AG04450 (cell line): ENCODE measurements around the gene PMF1. TPM values are rescaled to one million over a fixed set of nuclear protein-coding genes. Genes with fewer than 3 reads are reported as not detected.

Source experiments
- CTCF ChIA-PET: fragments of 300-600, 350-600 bp; formaldehyde crosslinking; extraction: SDS; loops from one replicate; lab custom pipeline; 2022; ENCODE audit warnings: antibody characterized with exemption, inconsistent platforms; lab: Charles Lee
- POLR2A ChIA-PET: fragments of 350-600 bp; formaldehyde crosslinking; extraction: SDS; loops from one replicate; lab custom pipeline; 2021; ENCODE audit warnings: antibody characterized with exemption, inconsistent platforms; lab: Yijun Ruan, JAX
- DNase-seq: peaks from one replicate; pipeline ENCODE4 v3.0.0-alpha.2; 2011; ENCODE audit warnings: low read depth, low spot score
- H3K27ac ChIP-seq: one replicate; pipeline ENCODE4 v1.5.1; 2012; ENCODE audit warnings: low read depth, low read length, control low read depth
- H3K27me3 ChIP-seq: one replicate; pipeline ENCODE4 v1.6.0; 2012; ENCODE audit warnings: low read length; ENCODE audit not compliant: control insufficient read depth, insufficient read depth
- H3K4me3 ChIP-seq: 2 replicates; pipeline ENCODE4 v1.5.1; 2011; ENCODE audit warnings: mild to moderate bottlenecking, low read depth, low read length, control low read depth
- H3K9me3 ChIP-seq: 2 replicates; pipeline ENCODE4 v1.5.1; 2012; ENCODE audit warnings: low read length; ENCODE audit not compliant: control insufficient read depth, insufficient read depth
- polyA plus RNA-seq: library from polyadenylated mRNA; depleted of rRNA; stranded (reverse); fragments of >200 nt; gene quantifications from 2 replicates; pipeline ENCODE4 v1.2.3, GENCODE V29; 2011
- TF ChIP-seq, protein P1 (sequence below): IDR thresholded peaks from 2 replicates; pipeline ENCODE4 v1.5.1; 2011; ENCODE audit warnings: low read depth, low read length, control low read depth, inconsistent platforms

Gene PMF1
- polyA plus RNA-seq, 1 experiment = 43.5 TPM

DNA sequence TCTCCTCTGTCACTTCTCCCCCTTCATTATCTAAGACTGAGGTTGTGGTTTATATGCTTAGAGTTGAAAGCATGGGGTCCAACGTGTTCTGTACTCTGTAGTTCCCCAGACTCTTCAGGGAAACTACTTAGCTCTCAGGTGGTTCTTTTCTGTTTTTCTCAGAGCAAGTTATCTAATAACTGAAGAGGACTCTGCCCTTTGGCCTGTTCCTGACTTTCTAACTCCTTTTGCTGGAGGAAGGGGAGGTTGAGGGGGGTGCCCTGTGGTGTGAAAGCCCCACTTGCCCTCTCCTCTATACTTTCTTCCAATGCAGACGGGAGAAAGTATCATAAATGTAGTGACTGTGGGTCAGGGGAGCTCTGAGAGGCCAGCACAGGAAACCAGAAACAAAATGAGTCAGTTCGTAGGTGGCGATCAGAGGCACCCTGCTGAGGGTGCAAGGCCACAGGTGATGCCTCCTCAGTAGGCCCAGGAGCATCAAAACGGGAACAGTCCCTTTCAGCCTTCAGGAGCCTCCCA, 13.9 kb upstream of the PMF1 start:
- POLR2A ChIA-PET = no interaction called here
- TF ChIP-seq, protein P1, sequence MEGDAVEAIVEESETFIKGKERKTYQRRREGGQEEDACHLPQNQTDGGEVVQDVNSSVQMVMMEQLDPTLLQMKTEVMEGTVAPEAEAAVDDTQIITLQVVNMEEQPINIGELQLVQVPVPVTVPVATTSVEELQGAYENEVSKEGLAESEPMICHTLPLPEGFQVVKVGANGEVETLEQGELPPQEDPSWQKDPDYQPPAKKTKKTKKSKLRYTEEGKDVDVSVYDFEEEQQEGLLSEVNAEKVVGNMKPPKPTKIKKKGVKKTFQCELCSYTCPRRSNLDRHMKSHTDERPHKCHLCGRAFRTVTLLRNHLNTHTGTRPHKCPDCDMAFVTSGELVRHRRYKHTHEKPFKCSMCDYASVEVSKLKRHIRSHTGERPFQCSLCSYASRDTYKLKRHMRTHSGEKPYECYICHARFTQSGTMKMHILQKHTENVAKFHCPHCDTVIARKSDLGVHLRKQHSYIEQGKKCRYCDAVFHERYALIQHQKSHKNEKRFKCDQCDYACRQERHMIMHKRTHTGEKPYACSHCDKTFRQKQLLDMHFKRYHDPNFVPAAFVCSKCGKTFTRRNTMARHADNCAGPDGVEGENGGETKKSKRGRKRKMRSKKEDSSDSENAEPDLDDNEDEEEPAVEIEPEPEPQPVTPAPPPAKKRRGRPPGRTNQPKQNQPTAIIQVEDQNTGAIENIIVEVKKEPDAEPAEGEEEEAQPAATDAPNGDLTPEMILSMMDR = no peak
- Histone ChIP-seq H3K9me3 (no peaks in the 10 kb centered on the region), H3K27me3 (no peaks in the 10 kb centered on the region), H3K27ac (no peak overlapping the region), H3K4me3 (no peak overlapping the region)
- CTCF ChIA-PET = interaction anchor here (1.2 to 1.3 kb wide), 2 partner anchors 14 to 26 kb away, joined by 6 to 7 read pairs; partner anchors contain the start of gene PMF1
- DNase-seq = no peak

DNA sequence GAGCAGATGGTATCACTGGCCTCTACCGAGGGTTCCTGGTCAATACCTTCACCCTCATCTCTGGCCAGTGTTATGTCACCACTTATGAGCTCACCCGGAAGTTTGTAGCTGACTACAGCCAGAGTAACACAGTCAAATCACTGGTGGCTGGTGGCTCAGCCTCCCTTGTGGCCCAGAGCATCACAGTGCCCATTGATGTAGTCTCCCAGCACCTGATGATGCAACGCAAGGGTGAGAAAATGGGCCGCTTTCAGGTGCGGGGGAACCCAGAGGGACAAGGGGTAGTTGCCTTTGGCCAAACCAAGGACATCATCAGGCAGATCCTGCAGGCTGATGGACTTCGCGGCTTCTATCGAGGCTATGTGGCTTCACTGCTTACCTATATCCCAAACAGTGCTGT, 12.8 kb upstream of the PMF1 start:
- Histone ChIP-seq H3K27ac (no peak overlapping the region), H3K9me3 (no peaks in the 10 kb centered on the region), H3K4me3 (no peak overlapping the region), H3K27me3 (no peaks in the 10 kb centered on the region)
- POLR2A ChIA-PET = no interaction called here
- TF ChIP-seq, protein P1 = no peak
- no peak for DNase-seq
- CTCF ChIA-PET = interaction anchor here (0.6 kb wide), 1 partner anchor 64 kb away, joined by 4 read pairs; no protein-coding TSS in a partner anchor

GRCh38 chr1:156203331-156203730, 9.5 kb upstream of the PMF1 start:
- CTCF ChIA-PET = interaction anchor here (1.0 kb wide), 1 partner anchor 9 kb away, joined by 3 read pairs; the partner anchor contains the start of gene SLC25A44
- DNase-seq = no peak
- POLR2A ChIA-PET = interaction anchor here (1.8 kb wide), 1 partner anchor 10 kb away, joined by 5 read pairs; the partner anchor contains the start of gene PMF1
- H3K9me3 ChIP-seq = no peaks in the 10 kb centered on the region
- H3K4me3 ChIP-seq = no peak overlapping the region
- no peaks in the 10 kb centered on the region for H3K27me3 ChIP-seq
- H3K27ac ChIP-seq = no peak overlapping the region
- TF ChIP-seq, protein P1 = no peak

- Histone ChIP-seq H3K9me3 (no peaks in the 10 kb centered on the region), H3K4me3 (no peak overlapping the region), H3K27ac (no peak overlapping the region), H3K27me3 (no peaks in the 10 kb centered on the region)
- CTCF ChIA-PET = interaction anchor here (0.9 kb wide), 1 partner anchor 21 kb away, joined by 7 read pairs; no protein-coding TSS in a partner anchor
- DNase-seq = no peak
- TF ChIP-seq, protein P1 = no peak
- POLR2A ChIA-PET = interaction anchor here (1.8 kb wide), 1 partner anchor 8 kb away, joined by 5 read pairs; the partner anchor contains the start of gene PMF1
These were observed 8.1 kb upstream of the PMF1 start for GRCh38 chr1:156204686-156205085.

DNA sequence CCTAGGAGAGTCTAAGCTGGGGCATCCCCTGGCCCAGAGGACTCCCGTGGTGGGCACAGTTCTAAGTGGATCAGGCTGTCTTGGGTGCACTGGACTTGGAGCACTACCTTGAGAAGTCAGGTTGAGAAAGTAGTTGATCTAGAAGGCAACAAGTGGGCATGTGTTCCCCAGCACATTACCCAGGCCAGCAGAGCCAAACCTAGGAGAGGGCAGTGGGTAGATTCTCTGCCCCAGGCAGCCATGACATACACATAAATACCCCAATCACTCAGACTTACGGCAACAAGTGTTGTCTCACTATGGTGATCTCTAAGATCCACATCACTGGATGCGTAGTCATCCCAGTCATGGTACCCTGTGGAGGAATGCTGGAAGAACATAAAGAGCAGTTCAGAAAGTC, 1.6 kb upstream of the PMF1 start:
- no peak for DNase-seq
- Histone ChIP-seq H3K4me3 (no peak overlapping the region), H3K27me3 (no peaks in the 10 kb centered on the region), H3K27ac (no peak overlapping the region), H3K9me3 (no peaks in the 10 kb centered on the region)
- TF ChIP-seq, protein P1 = no peak
- CTCF ChIA-PET = interaction anchor here (3.0 kb wide), 1 partner anchor 14 kb away, joined by 13 read pairs; no protein-coding TSS in a partner anchor
- POLR2A ChIA-PET = no interaction called here
